ENCODE data around the gene TAX1BP1. TPM values are rescaled to one million over a fixed set of nuclear protein-coding genes. Genes with fewer than 3 reads are reported as not detected.
"Not testable (repeated sequence)": the region's sequence is repeated elsewhere in the genome, so short reads cannot be mapped to it uniquely, and the experiment has no call there.

TAX1BP1 gene
- total RNA-seq, 1 experiment from 2014 or later = 33.0 TPM

- peak; percentile 20 for DNase-seq (ENCODE audit: low spot score)
Measured at GRCh38 chr7:27737616-27738015, 2.3 kb upstream of the TAX1BP1 start.

GRCh38 chr7:27739301-27739908 lies 557 bp upstream of the TAX1BP1 start:
- DNase-seq (ENCODE audit: low spot score) = no peak

- DNase-seq (ENCODE audit: low spot score) = peak; percentile 99
Measured at GRCh38 chr7:27740449-27741086, 606 bp downstream of the TAX1BP1 start.

- DNase-seq (ENCODE audit: low spot score) = not testable (repeated sequence)
Measured at GRCh38 chr7:27742091-27742710, 2.2 kb downstream of the TAX1BP1 start.

- peak; percentile 83 for DNase-seq (ENCODE audit: low spot score)
Measured at GRCh38 chr7:27745064-27745583, 5.2 kb downstream of the TAX1BP1 start.

- no peak for DNase-seq (ENCODE audit: low spot score)
Measured at GRCh38 chr7:27746486-27746885, 6.5 kb downstream of the TAX1BP1 start.

- no peak for DNase-seq (ENCODE audit: low spot score)
Measured at GRCh38 chr7:27746978-27747377, 7.0 kb downstream of the TAX1BP1 start.

- DNase-seq (ENCODE audit: low spot score) = no peak
Measured at GRCh38 chr7:27747589-27748368, 7.8 kb downstream of the TAX1BP1 start.

GRCh38 chr7:27750316-27750715 lies 10.4 kb downstream of the TAX1BP1 start:
- DNase-seq (ENCODE audit: low spot score) = no peak

GRCh38 chr7:27751888-27752660 lies 12.1 kb downstream of the TAX1BP1 start:
- DNase-seq (ENCODE audit: low spot score) = no peak

GRCh38 chr7:27753863-27754262 lies 13.9 kb downstream of the TAX1BP1 start:
- DNase-seq (ENCODE audit: low spot score) = no peak

- DNase-seq (ENCODE audit: low spot score) = no peak
Measured at GRCh38 chr7:27756298-27756697, 16.3 kb downstream of the TAX1BP1 start.

GRCh38 chr7:27759491-27759890 lies 19.5 kb downstream of the TAX1BP1 start:
- DNase-seq (ENCODE audit: low spot score) = no peak

- DNase-seq (ENCODE audit: low spot score) = no peak
Measured at GRCh38 chr7:27762062-27762461, 22.1 kb downstream of the TAX1BP1 start.

GRCh38 chr7:27763983-27764508 lies 24.1 kb downstream of the TAX1BP1 start:
- no peak for DNase-seq (ENCODE audit: low spot score)

GRCh38 chr7:27765841-27766240 lies 25.9 kb downstream of the TAX1BP1 start:
- DNase-seq (ENCODE audit: low spot score) = no peak

GRCh38 chr7:27767374-27767773 lies 27.4 kb downstream of the TAX1BP1 start:
- no peak for DNase-seq (ENCODE audit: low spot score)

GRCh38 chr7:27771111-27771510 lies 31.1 kb downstream of the TAX1BP1 start:
- DNase-seq (ENCODE audit: low spot score) = no peak

GRCh38 chr7:27774717-27775328 lies 34.9 kb downstream of the TAX1BP1 start:
- peak; percentile 52 for DNase-seq (ENCODE audit: low spot score)

GRCh38 chr7:27775782-27776181 lies 35.8 kb downstream of the TAX1BP1 start:
- no peak for DNase-seq (ENCODE audit: low spot score)

- no peak for DNase-seq (ENCODE audit: low spot score)
Measured at GRCh38 chr7:27777662-27778061, 37.7 kb downstream of the TAX1BP1 start.
